ENCODE data around the gene CDH7.

The CDH7 gene

GRCh38 chr18:65786474-65786873, 35.7 kb downstream of the CDH7 start:
- Histone ChIP-seq H3K27me3 (ENCODE audit: control insufficient read depth, insufficient read depth, low read length) (no peaks in the 10 kb centered on the region), H3K9me3 (ENCODE audit: control insufficient read depth, low read depth, low read length) (no peaks in the 10 kb centered on the region), H3K27ac (ENCODE audit: low read length) (no peak overlapping the region), H3K36me3 (ENCODE audit: control insufficient read depth, low read depth, low read length) (no peaks in the 10 kb centered on the region), H3K4me1 (ENCODE audit: control insufficient read depth, low read depth, low read length) (no peaks in the 10 kb centered on the region), H3K9ac (ENCODE audit: low read length) (no peak overlapping the region), H3K4me3 (ENCODE audit: low read length) (no peak overlapping the region)

GRCh38 chr18:65788373-65788772, 37.6 kb downstream of the CDH7 start:
- H3K36me3 ChIP-seq (ENCODE audit: control insufficient read depth, low read depth, low read length): no peaks in the 10 kb centered on the region
- H3K27me3 ChIP-seq (ENCODE audit: control insufficient read depth, insufficient read depth, low read length): no peaks in the 10 kb centered on the region
- no peaks in the 10 kb centered on the region for H3K4me1 ChIP-seq (ENCODE audit: control insufficient read depth, low read depth, low read length)
- H3K27ac ChIP-seq (ENCODE audit: low read length): no peak overlapping the region
- H3K9me3 ChIP-seq (ENCODE audit: control insufficient read depth, low read depth, low read length): no peaks in the 10 kb centered on the region
- no peak overlapping the region for H3K9ac ChIP-seq (ENCODE audit: low read length)
- H3K4me3 ChIP-seq (ENCODE audit: low read length): no peak overlapping the region

GRCh38 chr18:65790604-65791003, 39.8 kb downstream of the CDH7 start:
- no peaks in the 10 kb centered on the region for H3K27me3 ChIP-seq (ENCODE audit: control insufficient read depth, insufficient read depth, low read length)
- H3K9me3 ChIP-seq (ENCODE audit: control insufficient read depth, low read depth, low read length): no peaks in the 10 kb centered on the region
- H3K9ac ChIP-seq (ENCODE audit: low read length): no peak overlapping the region
- H3K36me3 ChIP-seq (ENCODE audit: control insufficient read depth, low read depth, low read length): no peaks in the 10 kb centered on the region
- no peak overlapping the region for H3K4me3 ChIP-seq (ENCODE audit: low read length)
- H3K4me1 ChIP-seq (ENCODE audit: control insufficient read depth, low read depth, low read length): no peaks in the 10 kb centered on the region
- no peak overlapping the region for H3K27ac ChIP-seq (ENCODE audit: low read length)

- no peak overlapping the region for H3K9ac ChIP-seq (ENCODE audit: low read length)
- no peak overlapping the region for H3K27ac ChIP-seq (ENCODE audit: low read length)
- no peaks in the 10 kb centered on the region for H3K9me3 ChIP-seq (ENCODE audit: control insufficient read depth, low read depth, low read length)
- no peaks in the 10 kb centered on the region for H3K4me1 ChIP-seq (ENCODE audit: control insufficient read depth, low read depth, low read length)
- H3K36me3 ChIP-seq (ENCODE audit: control insufficient read depth, low read depth, low read length): no peaks in the 10 kb centered on the region
- no peak overlapping the region for H3K4me3 ChIP-seq (ENCODE audit: low read length)
- no peaks in the 10 kb centered on the region for H3K27me3 ChIP-seq (ENCODE audit: control insufficient read depth, insufficient read depth, low read length)
These were observed 40.9 kb downstream of the CDH7 start for GRCh38 chr18:65791719-65792118.

- Histone ChIP-seq H3K27me3 (ENCODE audit: control insufficient read depth, insufficient read depth, low read length) (no peaks in the 10 kb centered on the region), H3K36me3 (ENCODE audit: control insufficient read depth, low read depth, low read length) (no peaks in the 10 kb centered on the region), H3K4me1 (ENCODE audit: control insufficient read depth, low read depth, low read length) (no peaks in the 10 kb centered on the region), H3K27ac (ENCODE audit: low read length) (no peak overlapping the region), H3K4me3 (ENCODE audit: low read length) (no peak overlapping the region), H3K9me3 (ENCODE audit: control insufficient read depth, low read depth, low read length) (no peaks in the 10 kb centered on the region), H3K9ac (ENCODE audit: low read length) (no peak overlapping the region)
These were observed 41.8 kb downstream of the CDH7 start for GRCh38 chr18:65792456-65793074.

DNA sequence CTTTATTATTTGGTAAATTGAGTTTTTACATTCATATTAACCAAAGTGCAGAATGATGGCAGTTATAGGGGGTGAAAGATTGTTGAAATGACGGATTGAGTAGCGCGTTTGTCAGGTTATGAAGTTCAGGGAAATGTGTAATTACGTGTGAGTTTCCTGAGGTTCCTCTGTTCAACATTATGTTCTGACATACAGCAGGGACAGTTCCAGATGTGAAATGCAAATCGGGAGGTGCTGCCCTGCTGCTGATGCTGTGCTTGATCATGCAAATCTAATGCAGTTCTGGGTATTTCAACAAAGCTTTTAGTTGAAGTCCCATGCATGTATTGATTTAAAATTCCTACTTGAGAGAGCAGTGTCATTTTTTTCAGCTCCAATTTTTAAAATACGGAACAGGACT, 57.9 kb downstream of the CDH7 start:
- H3K36me3 ChIP-seq (ENCODE audit: control insufficient read depth, low read depth, low read length): no peaks in the 10 kb centered on the region
- H3K4me1 ChIP-seq (ENCODE audit: control insufficient read depth, low read depth, low read length): no peaks in the 10 kb centered on the region
- H3K27me3 ChIP-seq (ENCODE audit: control insufficient read depth, insufficient read depth, low read length): no peaks in the 10 kb centered on the region
- no peak overlapping the region for H3K27ac ChIP-seq (ENCODE audit: low read length)
- H3K9me3 ChIP-seq (ENCODE audit: control insufficient read depth, low read depth, low read length): no peaks in the 10 kb centered on the region
- H3K9ac ChIP-seq (ENCODE audit: low read length): no peak overlapping the region
- no peak overlapping the region for H3K4me3 ChIP-seq (ENCODE audit: low read length)

DNA sequence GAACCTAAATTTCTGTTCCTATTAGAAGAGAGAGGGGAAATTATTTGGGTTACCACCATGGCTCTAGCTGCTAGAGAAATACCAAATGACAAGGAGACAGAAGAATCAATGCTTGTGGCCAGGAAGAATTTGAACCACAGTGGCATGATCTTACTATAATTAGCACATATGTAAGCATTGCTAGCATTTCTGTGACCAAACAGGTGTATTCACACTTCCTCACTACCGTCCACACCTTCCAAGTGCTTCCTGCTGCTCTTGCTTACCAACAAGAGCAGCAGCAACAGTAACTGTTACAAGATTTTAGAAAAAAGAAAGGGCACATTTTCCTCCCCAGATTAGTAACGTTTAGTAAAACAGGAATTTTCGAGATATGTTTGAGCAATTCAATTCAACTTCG, 60.5 kb downstream of the CDH7 start:
- Histone ChIP-seq H3K27me3 (ENCODE audit: control insufficient read depth, insufficient read depth, low read length) (no peaks in the 10 kb centered on the region), H3K4me3 (ENCODE audit: low read length) (no peak overlapping the region), H3K4me1 (ENCODE audit: control insufficient read depth, low read depth, low read length) (no peaks in the 10 kb centered on the region), H3K36me3 (ENCODE audit: control insufficient read depth, low read depth, low read length) (no peaks in the 10 kb centered on the region), H3K27ac (ENCODE audit: low read length) (no peak overlapping the region), H3K9ac (ENCODE audit: low read length) (no peak overlapping the region), H3K9me3 (ENCODE audit: control insufficient read depth, low read depth, low read length) (no peaks in the 10 kb centered on the region)

DNA sequence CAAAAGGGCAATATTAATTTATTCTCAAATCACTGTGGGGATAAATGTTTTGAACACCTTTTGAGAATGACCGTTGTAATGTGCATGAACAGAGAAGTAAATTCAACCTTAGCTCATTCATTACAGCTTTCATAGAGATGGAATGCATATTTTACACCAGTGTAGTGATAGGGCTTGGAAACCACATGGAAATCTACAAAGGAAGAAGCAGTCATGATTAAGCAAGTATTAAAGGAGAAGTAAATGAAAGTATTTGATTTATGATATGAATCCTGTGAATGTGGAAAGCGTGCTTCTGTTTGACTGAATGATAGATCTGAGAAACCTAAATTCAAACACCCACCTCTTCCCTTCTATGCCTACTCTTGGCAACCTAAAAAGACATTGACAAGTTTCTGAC, 64.7 kb downstream of the CDH7 start:
- Histone ChIP-seq H3K4me3 (ENCODE audit: low read length) (no peak overlapping the region), H3K4me1 (ENCODE audit: control insufficient read depth, low read depth, low read length) (no peaks in the 10 kb centered on the region), H3K36me3 (ENCODE audit: control insufficient read depth, low read depth, low read length) (no peaks in the 10 kb centered on the region), H3K27me3 (ENCODE audit: control insufficient read depth, insufficient read depth, low read length) (no peaks in the 10 kb centered on the region), H3K9me3 (ENCODE audit: control insufficient read depth, low read depth, low read length) (no peaks in the 10 kb centered on the region), H3K27ac (ENCODE audit: low read length) (no peak overlapping the region), H3K9ac (ENCODE audit: low read length) (no peak overlapping the region)

- Histone ChIP-seq H3K36me3 (ENCODE audit: control insufficient read depth, low read depth, low read length) (no peaks in the 10 kb centered on the region), H3K4me1 (ENCODE audit: control insufficient read depth, low read depth, low read length) (no peaks in the 10 kb centered on the region), H3K9me3 (ENCODE audit: control insufficient read depth, low read depth, low read length) (no peaks in the 10 kb centered on the region), H3K9ac (ENCODE audit: low read length) (no peak overlapping the region), H3K27ac (ENCODE audit: low read length) (no peak overlapping the region), H3K27me3 (ENCODE audit: control insufficient read depth, insufficient read depth, low read length) (no peaks in the 10 kb centered on the region), H3K4me3 (ENCODE audit: low read length) (no peak overlapping the region)
These were observed 66.4 kb downstream of the CDH7 start for GRCh38 chr18:65817178-65817577.

DNA sequence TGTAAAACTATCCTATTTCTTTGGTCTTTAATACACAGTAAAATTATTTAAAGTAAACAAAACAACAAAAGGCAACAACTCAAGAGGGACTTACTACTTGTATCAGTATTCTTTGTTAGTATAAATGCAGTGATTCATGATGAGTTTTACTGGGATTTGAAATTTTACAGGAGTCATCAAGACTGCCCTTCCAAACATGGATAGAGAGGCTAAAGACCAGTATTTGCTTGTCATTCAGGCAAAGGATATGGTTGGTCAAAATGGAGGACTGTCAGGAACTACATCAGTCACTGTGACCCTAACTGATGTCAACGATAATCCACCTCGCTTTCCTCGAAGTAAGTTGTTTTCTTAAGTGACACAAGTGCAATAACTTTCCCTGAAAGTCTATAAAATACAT, 71.1 kb downstream of the CDH7 start:
- no peaks in the 10 kb centered on the region for H3K4me1 ChIP-seq (ENCODE audit: control insufficient read depth, low read depth, low read length)
- no peaks in the 10 kb centered on the region for H3K9me3 ChIP-seq (ENCODE audit: control insufficient read depth, low read depth, low read length)
- no peak overlapping the region for H3K27ac ChIP-seq (ENCODE audit: low read length)
- no peaks in the 10 kb centered on the region for H3K36me3 ChIP-seq (ENCODE audit: control insufficient read depth, low read depth, low read length)
- no peak overlapping the region for H3K9ac ChIP-seq (ENCODE audit: low read length)
- H3K27me3 ChIP-seq (ENCODE audit: control insufficient read depth, insufficient read depth, low read length): no peaks in the 10 kb centered on the region
- H3K4me3 ChIP-seq (ENCODE audit: low read length): no peak overlapping the region

GRCh38 chr18:65822826-65823225, 72.0 kb downstream of the CDH7 start:
- no peak overlapping the region for H3K4me3 ChIP-seq (ENCODE audit: low read length)
- no peak overlapping the region for H3K9ac ChIP-seq (ENCODE audit: low read length)
- no peaks in the 10 kb centered on the region for H3K27me3 ChIP-seq (ENCODE audit: control insufficient read depth, insufficient read depth, low read length)
- H3K4me1 ChIP-seq (ENCODE audit: control insufficient read depth, low read depth, low read length): no peaks in the 10 kb centered on the region
- no peak overlapping the region for H3K27ac ChIP-seq (ENCODE audit: low read length)
- no peaks in the 10 kb centered on the region for H3K36me3 ChIP-seq (ENCODE audit: control insufficient read depth, low read depth, low read length)
- no peaks in the 10 kb centered on the region for H3K9me3 ChIP-seq (ENCODE audit: control insufficient read depth, low read depth, low read length)

- Histone ChIP-seq H3K9ac (ENCODE audit: low read length) (no peak overlapping the region), H3K27ac (ENCODE audit: low read length) (no peak overlapping the region), H3K27me3 (ENCODE audit: control insufficient read depth, insufficient read depth, low read length) (no peaks in the 10 kb centered on the region), H3K9me3 (ENCODE audit: control insufficient read depth, low read depth, low read length) (no peaks in the 10 kb centered on the region), H3K4me3 (ENCODE audit: low read length) (no peak overlapping the region), H3K4me1 (ENCODE audit: control insufficient read depth, low read depth, low read length) (peaks cover 3% of the 10 kb centered on the region), H3K36me3 (ENCODE audit: control insufficient read depth, low read depth, low read length) (no peaks in the 10 kb centered on the region)
These were observed 76.6 kb downstream of the CDH7 start for GRCh38 chr18:65827444-65827843.

All from iPS-18a (cell line).